ENCODE results near the gene ABCD1.

Gene ABCD1

DNA sequence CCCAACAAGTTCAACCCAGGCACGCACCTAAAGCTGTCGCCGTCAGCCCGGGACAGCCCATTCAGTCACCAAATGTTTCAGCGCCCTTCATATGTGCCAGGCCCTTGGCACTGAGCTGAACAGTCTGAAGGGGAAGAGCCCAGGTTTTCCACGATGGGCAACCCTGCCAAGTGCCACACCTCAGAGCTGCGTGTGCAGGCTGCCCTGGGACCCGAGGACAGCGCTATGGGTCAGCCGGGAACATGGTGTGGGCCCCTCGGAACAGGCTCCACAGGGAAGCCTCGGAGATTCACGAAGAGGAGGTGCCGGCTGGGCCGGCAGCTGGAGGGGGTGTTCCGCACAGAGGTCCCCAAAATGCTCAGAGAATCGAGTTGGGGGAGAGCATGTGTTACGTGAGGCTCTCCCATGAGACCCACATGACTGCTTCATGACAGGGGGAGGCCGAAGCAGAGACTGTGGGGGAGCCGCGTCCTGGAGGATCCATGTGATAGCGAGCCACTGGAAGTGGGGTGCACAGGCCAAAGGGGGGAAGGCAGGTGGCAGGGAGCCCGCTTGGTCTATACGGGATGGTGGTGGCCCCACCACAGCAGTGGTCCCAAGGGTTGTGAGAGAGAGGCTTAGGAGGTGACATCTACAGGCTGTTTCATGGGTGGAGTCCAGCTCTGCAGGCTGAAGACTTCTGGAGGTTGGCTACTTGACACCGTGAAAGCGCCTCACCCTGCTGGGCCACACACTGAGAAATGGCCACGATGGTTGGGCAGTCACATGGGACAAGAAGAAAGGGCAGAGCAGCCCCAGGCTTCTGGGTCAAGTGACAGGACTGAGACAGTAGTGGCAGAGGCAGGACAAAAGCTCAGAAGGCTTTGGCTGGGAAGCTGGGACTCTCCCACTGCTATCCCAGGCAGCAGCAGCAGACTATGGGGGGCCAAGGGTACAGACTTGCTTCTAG, 14.7 kb upstream of the ABCD1 start:
- no peaks in the 10 kb centered on the region for H3K9me3 ChIP-seq (ENCODE audit: control insufficient read depth, low read length)
- H3K36me3 ChIP-seq (ENCODE audit: control insufficient read depth, insufficient read depth, low read length) = peaks cover 17% of the 10 kb centered on the region
- H3K4me1 ChIP-seq (ENCODE audit: control insufficient read depth, insufficient read depth, low read length, poor library complexity, severe bottlenecking) = no peaks in the 10 kb centered on the region
- no peak overlapping the region for H3K4me3 ChIP-seq (ENCODE audit: insufficient read depth, low read depth, low read length, poor library complexity, severe bottlenecking)
- no peak overlapping the region for H3K27ac ChIP-seq (ENCODE audit: insufficient read depth, low read length, poor library complexity, severe bottlenecking)
- no peaks in the 10 kb centered on the region for H3K27me3 ChIP-seq (replicated peaks; ENCODE audit: control insufficient read depth, insufficient read depth, low read length, poor library complexity, severe bottlenecking)
- DNase-seq = no peak

DNA sequence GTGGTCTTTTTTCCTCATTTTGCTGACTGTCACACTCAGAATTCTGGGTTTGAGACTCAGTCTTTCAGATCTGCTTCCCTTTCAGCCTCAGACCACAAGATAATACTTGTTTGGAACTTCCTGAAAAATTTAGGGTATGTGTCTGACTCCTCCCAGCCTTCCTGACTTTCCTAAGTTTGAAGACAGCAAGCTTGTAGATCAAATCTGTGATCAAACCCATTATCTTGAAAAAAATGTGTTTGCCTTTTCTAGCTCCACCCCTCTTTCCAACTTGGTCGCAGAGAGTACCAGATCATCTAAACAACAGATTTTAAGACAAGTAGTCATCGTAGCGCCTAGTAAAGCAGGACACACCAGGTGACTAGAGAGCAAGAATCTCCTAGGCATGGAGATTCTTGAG, 10.4 kb upstream of the ABCD1 start:
- no peaks in the 10 kb centered on the region for H3K27me3 ChIP-seq (replicated peaks; ENCODE audit: control insufficient read depth, insufficient read depth, low read length, poor library complexity, severe bottlenecking)
- H3K4me3 ChIP-seq (ENCODE audit: insufficient read depth, low read depth, low read length, poor library complexity, severe bottlenecking) = no peak overlapping the region
- peaks cover 27% of the 10 kb centered on the region for H3K36me3 ChIP-seq (ENCODE audit: control insufficient read depth, insufficient read depth, low read length)
- no peak for DNase-seq
- H3K27ac ChIP-seq (ENCODE audit: insufficient read depth, low read length, poor library complexity, severe bottlenecking) = no peak overlapping the region
- H3K9me3 ChIP-seq (ENCODE audit: control insufficient read depth, low read length) = no peaks in the 10 kb centered on the region
- no peaks in the 10 kb centered on the region for H3K4me1 ChIP-seq (ENCODE audit: control insufficient read depth, insufficient read depth, low read length, poor library complexity, severe bottlenecking)

DNA sequence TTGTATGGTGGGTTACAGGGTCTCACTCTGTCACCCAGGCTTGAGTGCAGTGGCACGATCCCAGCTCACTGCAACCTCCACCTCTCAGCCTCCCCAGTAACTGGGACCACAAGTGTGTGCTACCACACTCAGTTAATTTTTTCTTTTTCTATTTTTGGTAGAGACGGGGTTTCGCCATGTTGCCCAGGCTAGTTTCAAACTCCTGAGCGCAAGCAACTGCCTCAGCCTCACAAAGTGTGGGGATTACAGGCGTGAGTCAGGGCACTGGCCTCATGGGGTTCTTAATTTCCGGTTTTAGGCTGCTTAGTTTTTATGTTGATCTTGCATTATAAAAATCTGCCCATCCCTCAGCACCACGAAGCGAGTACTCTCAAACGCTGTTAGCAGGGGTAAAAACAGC, 7.2 kb upstream of the ABCD1 start:
- DNase-seq = no peak
- Histone ChIP-seq H3K27ac (ENCODE audit: insufficient read depth, low read length, poor library complexity, severe bottlenecking) (no peak overlapping the region), H3K27me3 (replicated peaks; ENCODE audit: control insufficient read depth, insufficient read depth, low read length, poor library complexity, severe bottlenecking) (no peaks in the 10 kb centered on the region), H3K4me3 (ENCODE audit: insufficient read depth, low read depth, low read length, poor library complexity, severe bottlenecking) (no peak overlapping the region), H3K4me1 (ENCODE audit: control insufficient read depth, insufficient read depth, low read length, poor library complexity, severe bottlenecking) (peaks cover 2% of the 10 kb centered on the region), H3K9me3 (ENCODE audit: control insufficient read depth, low read length) (no peaks in the 10 kb centered on the region), H3K36me3 (ENCODE audit: control insufficient read depth, insufficient read depth, low read length) (peaks cover 34% of the 10 kb centered on the region)

DNA sequence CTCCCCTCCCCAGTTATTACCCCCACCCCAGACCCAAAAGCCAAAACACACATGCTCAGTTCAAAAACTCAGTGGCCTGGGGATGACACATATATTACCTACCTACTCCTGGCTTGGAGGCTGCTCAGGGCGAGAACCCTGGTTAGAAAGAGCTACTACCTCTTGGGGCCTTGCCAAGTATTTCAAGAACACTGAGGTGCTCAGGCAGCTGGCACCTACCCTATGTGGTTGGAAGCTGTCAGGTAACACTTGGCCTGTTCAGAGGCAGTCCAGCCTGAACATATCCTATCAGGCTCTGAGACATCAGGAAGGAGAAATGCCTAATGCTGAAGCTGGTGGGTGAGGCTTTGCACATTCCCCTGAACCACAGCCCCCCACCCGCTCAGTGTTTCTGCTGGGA, 5.4 kb upstream of the ABCD1 start:
- Histone ChIP-seq H3K4me1 (ENCODE audit: control insufficient read depth, insufficient read depth, low read length, poor library complexity, severe bottlenecking) (peaks cover 3% of the 10 kb centered on the region), H3K27ac (ENCODE audit: insufficient read depth, low read length, poor library complexity, severe bottlenecking) (no peak overlapping the region), H3K4me3 (ENCODE audit: insufficient read depth, low read depth, low read length, poor library complexity, severe bottlenecking) (no peak overlapping the region), H3K9me3 (ENCODE audit: control insufficient read depth, low read length) (no peaks in the 10 kb centered on the region), H3K27me3 (replicated peaks; ENCODE audit: control insufficient read depth, insufficient read depth, low read length, poor library complexity, severe bottlenecking) (no peaks in the 10 kb centered on the region), H3K36me3 (ENCODE audit: control insufficient read depth, insufficient read depth, low read length) (peaks cover 33% of the 10 kb centered on the region)
- no peak for DNase-seq

DNA sequence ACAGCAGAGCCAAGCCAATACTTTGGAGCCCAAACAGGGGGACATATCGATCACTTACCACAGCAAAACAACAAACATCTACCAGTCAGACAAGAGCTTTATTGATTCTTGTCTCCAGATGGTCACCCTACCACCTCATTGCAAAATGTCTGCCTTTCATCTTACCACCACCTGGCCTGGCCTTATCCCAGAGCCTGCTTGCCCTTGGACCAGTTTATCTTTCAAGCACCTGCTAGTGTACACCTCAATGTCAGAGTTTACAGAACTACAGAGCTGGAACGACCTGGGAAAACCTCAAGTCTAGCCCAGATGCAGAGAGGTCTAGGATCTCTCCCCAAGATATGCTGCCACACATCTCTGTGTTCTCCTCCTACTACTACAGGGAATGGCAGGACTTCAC, 5.0 kb upstream of the ABCD1 start:
- H3K27ac ChIP-seq (ENCODE audit: insufficient read depth, low read length, poor library complexity, severe bottlenecking) = no peak overlapping the region
- peaks cover 28% of the 10 kb centered on the region for H3K36me3 ChIP-seq (ENCODE audit: control insufficient read depth, insufficient read depth, low read length)
- H3K27me3 ChIP-seq (replicated peaks; ENCODE audit: control insufficient read depth, insufficient read depth, low read length, poor library complexity, severe bottlenecking) = no peaks in the 10 kb centered on the region
- no peak for DNase-seq
- H3K4me3 ChIP-seq (ENCODE audit: insufficient read depth, low read depth, low read length, poor library complexity, severe bottlenecking) = no peak overlapping the region
- H3K9me3 ChIP-seq (ENCODE audit: control insufficient read depth, low read length) = no peaks in the 10 kb centered on the region
- H3K4me1 ChIP-seq (ENCODE audit: control insufficient read depth, insufficient read depth, low read length, poor library complexity, severe bottlenecking) = peaks cover 3% of the 10 kb centered on the region

DNA sequence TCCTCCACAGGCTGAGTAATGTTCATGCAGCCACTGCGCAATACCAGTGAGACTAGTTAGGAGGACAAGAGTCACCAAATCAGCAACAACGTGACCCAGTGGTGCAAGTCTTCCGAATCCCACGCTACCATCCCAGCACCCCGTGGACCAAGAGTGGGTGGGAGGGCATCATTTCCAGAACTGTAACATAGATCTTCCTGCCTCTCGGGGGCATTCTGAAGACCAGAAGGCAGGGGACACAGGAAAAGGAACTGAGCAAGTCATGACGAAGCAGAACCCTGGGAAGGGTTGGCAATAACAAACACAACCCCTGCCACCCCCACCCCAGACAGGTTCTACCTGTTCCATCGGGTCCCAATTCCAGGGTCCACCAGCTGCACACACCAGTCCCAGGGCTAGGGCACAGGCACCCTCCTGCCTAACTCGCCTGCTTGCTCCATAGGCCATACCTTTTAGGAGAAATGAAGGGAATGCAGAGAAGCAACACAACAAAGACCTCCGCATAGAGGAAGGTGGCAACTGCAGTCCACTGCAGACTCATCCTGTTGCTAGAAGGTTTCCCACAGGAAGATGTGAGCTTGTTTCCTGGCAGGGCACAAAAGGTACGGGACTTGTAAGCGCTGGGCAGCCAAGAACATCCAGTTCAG, 1.8 kb upstream of the ABCD1 start:
- Histone ChIP-seq H3K9me3 (ENCODE audit: control insufficient read depth, low read length) (no peaks in the 10 kb centered on the region), H3K36me3 (ENCODE audit: control insufficient read depth, insufficient read depth, low read length) (peaks cover 19% of the 10 kb centered on the region), H3K27me3 (replicated peaks; ENCODE audit: control insufficient read depth, insufficient read depth, low read length, poor library complexity, severe bottlenecking) (no peaks in the 10 kb centered on the region), H3K4me3 (ENCODE audit: insufficient read depth, low read depth, low read length, poor library complexity, severe bottlenecking) (peak overlapping the region; percentile 56), H3K4me1 (ENCODE audit: control insufficient read depth, insufficient read depth, low read length, poor library complexity, severe bottlenecking) (peaks cover 26% of the 10 kb centered on the region), H3K27ac (ENCODE audit: insufficient read depth, low read length, poor library complexity, severe bottlenecking) (peak overlapping the region; percentile 73)
- DNase-seq = no peak

DNA sequence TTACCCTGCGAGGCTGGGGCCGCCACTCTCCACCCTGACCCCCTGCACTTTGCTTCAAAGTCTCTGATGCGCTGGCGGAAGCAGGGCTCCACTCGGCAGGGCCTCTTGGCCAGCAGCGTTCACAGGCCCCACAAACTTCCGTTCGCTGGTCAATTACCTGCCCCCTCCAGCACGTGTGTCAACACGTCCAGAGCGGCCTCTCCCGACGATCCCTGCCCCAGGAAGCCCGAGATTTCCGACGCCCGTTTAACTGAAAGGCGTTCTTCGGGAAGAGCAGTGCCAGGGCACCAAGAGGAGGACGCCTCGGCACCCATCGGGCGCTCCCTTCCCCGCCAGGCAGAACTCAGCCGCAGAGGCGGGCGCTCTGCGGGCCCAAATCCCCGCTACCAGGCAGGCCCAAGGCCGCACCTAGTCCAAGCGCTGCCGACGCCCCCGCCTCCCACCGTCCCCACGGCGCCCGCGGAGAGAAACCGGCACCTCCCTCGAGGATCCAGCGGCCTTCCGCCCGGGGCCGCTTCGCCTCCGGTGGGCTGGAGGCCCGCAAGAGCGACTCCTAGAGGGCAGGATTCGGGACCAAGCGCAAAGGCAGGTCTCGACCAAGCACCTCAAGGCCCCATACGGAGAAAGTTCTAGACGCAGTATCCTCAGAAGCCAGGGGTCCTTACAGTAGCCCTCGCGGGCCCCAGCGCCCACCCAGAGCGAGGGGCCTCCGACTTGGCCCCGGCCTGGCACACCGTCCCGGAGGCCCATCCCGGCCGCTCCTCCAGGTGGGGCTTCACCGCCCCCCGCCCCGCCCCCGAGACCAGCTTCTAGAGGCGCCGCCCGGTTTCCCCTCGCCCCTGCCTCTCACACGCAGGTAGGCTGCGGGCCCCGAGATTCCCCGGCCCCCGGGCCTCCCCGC, 1.1 kb upstream of the ABCD1 start:
- peak; percentile 21 to 44 (median 41) for DNase-seq
- H3K27me3 ChIP-seq (replicated peaks; ENCODE audit: control insufficient read depth, insufficient read depth, low read length, poor library complexity, severe bottlenecking) = no peaks in the 10 kb centered on the region
- no peaks in the 10 kb centered on the region for H3K9me3 ChIP-seq (ENCODE audit: control insufficient read depth, low read length)
- H3K4me1 ChIP-seq (ENCODE audit: control insufficient read depth, insufficient read depth, low read length, poor library complexity, severe bottlenecking) = peaks cover 26% of the 10 kb centered on the region
- peak overlapping the region; percentile 73 for H3K27ac ChIP-seq (ENCODE audit: insufficient read depth, low read length, poor library complexity, severe bottlenecking)
- H3K4me3 ChIP-seq (ENCODE audit: insufficient read depth, low read depth, low read length, poor library complexity, severe bottlenecking) = peak overlapping the region; percentile 56
- H3K36me3 ChIP-seq (ENCODE audit: control insufficient read depth, insufficient read depth, low read length) = peaks cover 19% of the 10 kb centered on the region

DNA sequence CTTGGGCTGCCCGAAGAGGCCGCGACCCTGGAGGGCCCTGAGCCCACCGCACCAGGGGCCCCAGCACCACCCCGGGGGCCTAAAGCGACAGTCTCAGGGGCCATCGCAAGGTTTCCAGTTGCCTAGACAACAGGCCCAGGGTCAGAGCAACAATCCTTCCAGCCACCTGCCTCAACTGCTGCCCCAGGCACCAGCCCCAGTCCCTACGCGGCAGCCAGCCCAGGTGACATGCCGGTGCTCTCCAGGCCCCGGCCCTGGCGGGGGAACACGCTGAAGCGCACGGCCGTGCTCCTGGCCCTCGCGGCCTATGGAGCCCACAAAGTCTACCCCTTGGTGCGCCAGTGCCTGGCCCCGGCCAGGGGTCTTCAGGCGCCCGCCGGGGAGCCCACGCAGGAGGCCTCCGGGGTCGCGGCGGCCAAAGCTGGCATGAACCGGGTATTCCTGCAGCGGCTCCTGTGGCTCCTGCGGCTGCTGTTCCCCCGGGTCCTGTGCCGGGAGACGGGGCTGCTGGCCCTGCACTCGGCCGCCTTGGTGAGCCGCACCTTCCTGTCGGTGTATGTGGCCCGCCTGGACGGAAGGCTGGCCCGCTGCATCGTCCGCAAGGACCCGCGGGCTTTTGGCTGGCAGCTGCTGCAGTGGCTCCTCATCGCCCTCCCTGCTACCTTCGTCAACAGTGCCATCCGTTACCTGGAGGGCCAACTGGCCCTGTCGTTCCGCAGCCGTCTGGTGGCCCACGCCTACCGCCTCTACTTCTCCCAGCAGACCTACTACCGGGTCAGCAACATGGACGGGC, 579 bp downstream of the ABCD1 start:
- Histone ChIP-seq H3K9me3 (ENCODE audit: control insufficient read depth, low read length) (no peaks in the 10 kb centered on the region), H3K36me3 (ENCODE audit: control insufficient read depth, insufficient read depth, low read length) (peaks cover 6% of the 10 kb centered on the region), H3K4me1 (ENCODE audit: control insufficient read depth, insufficient read depth, low read length, poor library complexity, severe bottlenecking) (peaks cover 26% of the 10 kb centered on the region), H3K27me3 (replicated peaks; ENCODE audit: control insufficient read depth, insufficient read depth, low read length, poor library complexity, severe bottlenecking) (no peaks in the 10 kb centered on the region), H3K4me3 (ENCODE audit: insufficient read depth, low read depth, low read length, poor library complexity, severe bottlenecking) (peak overlapping the region; percentile 56), H3K27ac (ENCODE audit: insufficient read depth, low read length, poor library complexity, severe bottlenecking) (peak overlapping the region; percentile 73)
- DNase-seq = no peak

DNA sequence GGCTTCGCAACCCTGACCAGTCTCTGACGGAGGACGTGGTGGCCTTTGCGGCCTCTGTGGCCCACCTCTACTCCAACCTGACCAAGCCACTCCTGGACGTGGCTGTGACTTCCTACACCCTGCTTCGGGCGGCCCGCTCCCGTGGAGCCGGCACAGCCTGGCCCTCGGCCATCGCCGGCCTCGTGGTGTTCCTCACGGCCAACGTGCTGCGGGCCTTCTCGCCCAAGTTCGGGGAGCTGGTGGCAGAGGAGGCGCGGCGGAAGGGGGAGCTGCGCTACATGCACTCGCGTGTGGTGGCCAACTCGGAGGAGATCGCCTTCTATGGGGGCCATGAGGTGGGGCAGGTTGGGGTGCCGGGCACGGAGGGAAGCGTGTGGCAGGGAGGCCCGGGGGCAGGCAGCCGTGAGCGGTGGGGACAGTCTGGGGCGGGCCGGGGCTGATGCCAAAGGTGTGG, 1.2 kb downstream of the ABCD1 start:
- Histone ChIP-seq H3K27me3 (replicated peaks; ENCODE audit: control insufficient read depth, insufficient read depth, low read length, poor library complexity, severe bottlenecking) (no peaks in the 10 kb centered on the region), H3K9me3 (ENCODE audit: control insufficient read depth, low read length) (no peaks in the 10 kb centered on the region), H3K36me3 (ENCODE audit: control insufficient read depth, insufficient read depth, low read length) (peaks cover 2% of the 10 kb centered on the region), H3K4me1 (ENCODE audit: control insufficient read depth, insufficient read depth, low read length, poor library complexity, severe bottlenecking) (peaks cover 26% of the 10 kb centered on the region), H3K4me3 (ENCODE audit: insufficient read depth, low read depth, low read length, poor library complexity, severe bottlenecking) (no peak overlapping the region), H3K27ac (ENCODE audit: insufficient read depth, low read length, poor library complexity, severe bottlenecking) (peak overlapping the region; percentile 41)
- DNase-seq = no peak
